PC-9 (cell line): Measurements from ENCODE around the gene SLC22A14. TPM values are rescaled to one million over a fixed set of nuclear protein-coding genes. Genes with fewer than 3 reads are reported as not detected.

Source experiments
- BruUV-seq: library from RNA; stranded (reverse); fragments of 400-500 nt; replicated peaks from 2 replicates; lab custom pipeline; 2021; lab: Mats Ljungman, UMichigan
- CTCF ChIA-PET: fragments of 300-600 bp; sonication (Branson Sonifier 250); formaldehyde crosslinking; loops from one replicate; lab custom pipeline; 2022; ENCODE audit warnings: antibody characterized with exemption; lab: Charles Lee
- POLR2A ChIA-PET: fragments of 300-600 bp; sonication (Branson Sonifier 250); formaldehyde crosslinking; loops from one replicate; lab custom pipeline; 2022; ENCODE audit warnings: antibody characterized with exemption; ENCODE audit not compliant: unreplicated experiment; lab: Charles Lee
- DNase-seq, 2 experiments: peaks; one replicate each; pipeline versions ENCODE4 v3.0.0 to v3.0.0-alpha.2; 2015 to 2022; ENCODE audit warnings: mixed read lengths in 1 of 2
- H2AFZ ChIP-seq: fragments of 200-600 bp; sonication (generic); 2 replicates; pipeline ENCODE4 v1.8.1; 2017; ENCODE audit warnings: antibody characterized with exemption
- H3F3A ChIP-seq: fragments of 200-600 bp; sonication (generic); 2 replicates; pipeline ENCODE4 v1.8.1; 2017; ENCODE audit warnings: antibody characterized with exemption, mild to moderate bottlenecking, low read depth; ENCODE audit not compliant: insufficient read depth
- H3K27ac ChIP-seq: fragments of 200-600 bp; sonication (generic); 2 replicates; pipeline ENCODE4 v1.6.1; 2016; ENCODE audit warnings: mixed run types
- H3K27me3 ChIP-seq: fragments of 200-600 bp; sonication (generic); 2 replicates; pipeline ENCODE4 v1.6.1; 2016; ENCODE audit warnings: low read depth, mixed run types; ENCODE audit not compliant: insufficient read depth
- H3K36me3 ChIP-seq: fragments of 200-600 bp; sonication (generic); 2 replicates; pipeline ENCODE4 v1.6.1; 2016; ENCODE audit warnings: low read depth, mixed run types
- H3K4me1 ChIP-seq: fragments of 200-600 bp; sonication (generic); replicated peaks from 2 replicates; pipeline ENCODE4 v1.6.1; 2016; ENCODE audit warnings: mixed run types; ENCODE audit not compliant: insufficient read depth
- H3K4me2 ChIP-seq: fragments of 200-600 bp; sonication (generic); 2 replicates; pipeline ENCODE4 v1.6.1; 2017; ENCODE audit warnings: mixed run types
- H3K4me3 ChIP-seq: fragments of 200-600 bp; sonication (generic); 2 replicates; pipeline ENCODE4 v1.6.1; 2016; ENCODE audit warnings: mixed run types
- H3K79me2 ChIP-seq: fragments of 200-600 bp; sonication (generic); 2 replicates; pipeline ENCODE4 v1.6.1; 2017; ENCODE audit warnings: low read depth, mixed run types
- H3K9me2 ChIP-seq: fragments of 200-600 bp; sonication (generic); 2 replicates; pipeline ENCODE4 v1.8.1; 2017; ENCODE audit warnings: mild to moderate bottlenecking; ENCODE audit not compliant: insufficient read depth
- H3K9me3 ChIP-seq: fragments of 200-600 bp; sonication (generic); 2 replicates; pipeline ENCODE4 v1.8.1; 2016; ENCODE audit warnings: low read depth; ENCODE audit not compliant: insufficient read depth
- H4K20me1 ChIP-seq: fragments of 200-600 bp; sonication (generic); 2 replicates; pipeline ENCODE4 v1.8.1; 2017; ENCODE audit not compliant: insufficient read depth
- CTCF ChIP-seq: fragments of 200-600 bp; sonication (generic); conservative IDR thresholded peaks from 2 replicates; pipeline ENCODE4 v1.6.1; 2017; ENCODE audit warnings: mixed run types, antibody characterized with exemption, mild to moderate bottlenecking, moderate library complexity
- EZH2 ChIP-seq: fragments of 200-600 bp; sonication (generic); IDR thresholded peaks from 2 replicates; pipeline ENCODE4 v1.8.0; 2017; ENCODE audit warnings: antibody characterized with exemption, low read depth
- intact Hi-C: fragments of 100-400 bp; cut with micrococcal nuclease; formaldehyde crosslinking; loops from one replicate; pipeline ENCODE4 v1.10.0; 2022; ENCODE audit not compliant: unreplicated experiment
- total RNA-seq: library from RNA; stranded (reverse); gene quantifications from 2 replicates; pipeline ENCODE4 v1.2.3, GENCODE V29; 2021

SLC22A14 gene
- total RNA-seq, 1 experiment from 2014 or later: not detected

- no peak overlapping the region for H3K27ac ChIP-seq
- no peaks in the 10 kb centered on the region for H4K20me1 ChIP-seq
- no peaks in the 10 kb centered on the region for H3K9me2 ChIP-seq
- CTCF ChIA-PET: no interaction called here
- H3K4me3 ChIP-seq: no peak overlapping the region
- no peaks in the 10 kb centered on the region for H3K27me3 ChIP-seq
- no peaks in the 10 kb centered on the region for H3F3A ChIP-seq
- BruUV-seq: no TSS peak
- POLR2A ChIA-PET: no interaction called here
- DNase-seq: no peak
- H3K4me1 ChIP-seq: no peaks in the 10 kb centered on the region
- no peak for TF ChIP-seq CTCF
- TF ChIP-seq EZH2: no peak
- no peak overlapping the region for H3K4me2 ChIP-seq
- H3K9me3 ChIP-seq: no peaks in the 10 kb centered on the region
- intact Hi-C loops: no loop called here
- H3K36me3 ChIP-seq: no peaks in the 10 kb centered on the region
- H3K79me2 ChIP-seq: no peaks in the 10 kb centered on the region
- no peak overlapping the region for H2AFZ ChIP-seq
These were observed 32.8 kb downstream of the SLC22A14 start for GRCh38 chr3:38314764-38315487.

- ChIA-PET POLR2A (no interaction called here), CTCF (no interaction called here)
- Histone ChIP-seq H3K4me1 (no peaks in the 10 kb centered on the region), H3K4me3 (no peak overlapping the region), H4K20me1 (no peaks in the 10 kb centered on the region), H3K9me3 (no peaks in the 10 kb centered on the region), H3K9me2 (no peaks in the 10 kb centered on the region), H3K36me3 (no peaks in the 10 kb centered on the region), H3K79me2 (no peaks in the 10 kb centered on the region), H2AFZ (no peak overlapping the region), H3K4me2 (no peak overlapping the region), H3K27ac (no peak overlapping the region), H3K27me3 (no peaks in the 10 kb centered on the region), H3F3A (no peaks in the 10 kb centered on the region)
- intact Hi-C loops: no loop called here
- DNase-seq: no peak
- TF ChIP-seq CTCF (no peak), EZH2 (no peak)
- BruUV-seq: no TSS peak
These were observed 33.6 kb downstream of the SLC22A14 start for GRCh38 chr3:38315488-38316230.

- H3K9me3 ChIP-seq: no peaks in the 10 kb centered on the region
- H3K4me2 ChIP-seq: no peak overlapping the region
- H3K79me2 ChIP-seq: no peaks in the 10 kb centered on the region
- H3K27me3 ChIP-seq: no peaks in the 10 kb centered on the region
- intact Hi-C loops: no loop called here
- H4K20me1 ChIP-seq: no peaks in the 10 kb centered on the region
- no peak overlapping the region for H2AFZ ChIP-seq
- no peaks in the 10 kb centered on the region for H3K4me1 ChIP-seq
- H3F3A ChIP-seq: no peaks in the 10 kb centered on the region
- TF ChIP-seq CTCF (no peak), EZH2 (no peak)
- no peak overlapping the region for H3K27ac ChIP-seq
- no peaks in the 10 kb centered on the region for H3K36me3 ChIP-seq
- ChIA-PET POLR2A (no interaction called here), CTCF (no interaction called here)
- no TSS peak for BruUV-seq
- no peak for DNase-seq
- H3K4me3 ChIP-seq: no peak overlapping the region
- no peaks in the 10 kb centered on the region for H3K9me2 ChIP-seq
These were observed 34.5 kb downstream of the SLC22A14 start for GRCh38 chr3:38316356-38317191.
